ENCODE measurements around the gene FGFRL1.

DNA sequence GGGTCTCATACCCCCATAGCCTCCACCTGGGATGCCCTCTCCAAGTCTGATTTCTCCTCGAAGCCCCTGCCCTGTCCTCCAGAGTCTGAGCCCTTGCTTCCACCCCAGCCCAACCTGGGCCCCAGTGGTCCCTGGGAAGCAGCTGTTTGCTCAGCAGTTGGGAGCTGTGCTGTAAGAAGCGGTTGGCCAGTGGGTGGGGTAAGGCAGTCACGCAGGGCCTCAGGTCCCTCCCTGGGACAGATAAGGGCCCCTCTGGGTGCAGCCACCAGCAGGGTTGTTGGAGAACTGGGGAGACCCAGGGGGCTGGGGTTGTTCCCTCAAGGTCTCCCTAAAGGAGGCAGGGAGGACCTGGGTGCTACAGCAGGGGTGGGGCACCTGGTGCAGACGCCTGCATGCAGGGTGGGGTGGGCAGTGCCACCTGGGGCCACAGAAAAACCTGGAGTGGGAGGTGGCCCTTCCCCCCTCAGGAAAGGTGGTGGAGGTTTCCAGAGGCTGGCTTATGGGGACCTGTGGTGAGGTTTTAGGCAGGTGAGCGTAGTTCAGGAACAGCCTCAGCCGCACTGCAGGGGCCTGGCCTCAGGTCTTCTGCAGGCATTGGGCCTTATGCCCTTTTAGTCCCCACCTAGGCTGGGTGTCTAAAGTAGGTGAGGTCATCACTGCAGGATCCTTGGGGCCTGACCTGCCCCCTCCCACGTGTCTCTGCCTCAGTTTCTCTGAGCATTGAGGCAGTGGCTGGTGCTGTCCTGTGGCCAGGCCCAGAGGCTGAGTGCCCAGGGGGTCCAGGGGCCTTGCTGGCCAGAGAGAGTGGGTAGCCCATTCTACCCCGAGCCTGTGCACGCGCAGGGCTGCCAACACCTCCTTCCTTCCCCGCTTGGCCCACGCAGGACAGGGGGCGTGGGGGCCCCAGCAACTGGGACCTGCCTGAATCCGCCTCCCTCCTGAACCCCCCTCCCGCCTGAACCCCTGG, 15.1 kb upstream of the FGFRL1 start:
- TF ChIP-seq, protein P1, sequence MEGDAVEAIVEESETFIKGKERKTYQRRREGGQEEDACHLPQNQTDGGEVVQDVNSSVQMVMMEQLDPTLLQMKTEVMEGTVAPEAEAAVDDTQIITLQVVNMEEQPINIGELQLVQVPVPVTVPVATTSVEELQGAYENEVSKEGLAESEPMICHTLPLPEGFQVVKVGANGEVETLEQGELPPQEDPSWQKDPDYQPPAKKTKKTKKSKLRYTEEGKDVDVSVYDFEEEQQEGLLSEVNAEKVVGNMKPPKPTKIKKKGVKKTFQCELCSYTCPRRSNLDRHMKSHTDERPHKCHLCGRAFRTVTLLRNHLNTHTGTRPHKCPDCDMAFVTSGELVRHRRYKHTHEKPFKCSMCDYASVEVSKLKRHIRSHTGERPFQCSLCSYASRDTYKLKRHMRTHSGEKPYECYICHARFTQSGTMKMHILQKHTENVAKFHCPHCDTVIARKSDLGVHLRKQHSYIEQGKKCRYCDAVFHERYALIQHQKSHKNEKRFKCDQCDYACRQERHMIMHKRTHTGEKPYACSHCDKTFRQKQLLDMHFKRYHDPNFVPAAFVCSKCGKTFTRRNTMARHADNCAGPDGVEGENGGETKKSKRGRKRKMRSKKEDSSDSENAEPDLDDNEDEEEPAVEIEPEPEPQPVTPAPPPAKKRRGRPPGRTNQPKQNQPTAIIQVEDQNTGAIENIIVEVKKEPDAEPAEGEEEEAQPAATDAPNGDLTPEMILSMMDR (IDR thresholded peaks at IDR 0.05): no peak
- TF ChIP-seq POLR2A (IDR thresholded peaks at IDR 0.05): no peak

Measured in right lobe of liver (tissue), 4 donors.